ENCODE results near the gene U2SURP. TPM values are rescaled to one million over a fixed set of nuclear protein-coding genes. Genes with fewer than 3 reads are reported as not detected.
"Not testable (repeated sequence)": the region's sequence is repeated elsewhere in the genome, so short reads cannot be mapped to it uniquely, and the experiment has no call there.

Gene U2SURP
- total and polyA plus RNA-seq, 2 donors (not counting 1 experiment from before 2014, with no cell fraction given) = 15.1 to 138 TPM

GRCh38 chr3:143024351-143024960, 23.1 kb downstream of the U2SURP start:
- Mint-ChIP-seq H3K27me3 (no peaks in the 10 kb centered on the region), H3K27ac (no peak overlapping the region), H3K4me3 (no peak overlapping the region), H3K9me3 (ENCODE audit: insufficient read depth) (no peaks in the 10 kb centered on the region), H3K4me1 (no peaks in the 10 kb centered on the region)
- Histone ChIP-seq H3K27ac (ENCODE audit: low read length in 2 of 2) (no peak overlapping the region), H4K20me1 (ENCODE audit: control insufficient read depth, insufficient read depth, low read length, poor library complexity, severe bottlenecking) (no peaks in the 10 kb centered on the region), H3K4me1 (ENCODE audit: control insufficient read depth in 2 of 2, insufficient read depth in 2 of 2, low read length in 2 of 2) (no peaks in the 10 kb centered on the region), H3K9ac (ENCODE audit: low read length) (no peak overlapping the region), H3K27me3 (replicated peaks in 1 of 4; ENCODE audit: control extremely low read depth in 1 of 4, control insufficient read depth in 3 of 4, insufficient read depth in 4 of 4, low read length in 3 of 4) (no peaks in the 10 kb centered on the region), H2AFZ (ENCODE audit: insufficient read depth, low read depth, low read length, poor library complexity, severe bottlenecking) (no peak overlapping the region), H3K4me3 (ENCODE audit: control extremely low read depth in 1 of 5, extremely low read depth in 1 of 5, insufficient read depth in 1 of 5, low read depth in 2 of 5, low read length in 4 of 5) (no peak overlapping the region), H3K4me2 (replicated peaks; ENCODE audit: low read depth, low read length, poor library complexity, severe bottlenecking) (no peak overlapping the region), H3K9me3 (ENCODE audit: control extremely low read depth in 1 of 3, control insufficient read depth in 2 of 3, insufficient read depth in 1 of 3, low read length in 2 of 3) (peaks cover 0 to 1% (median 0%) of the 10 kb centered on the region in 3 donors), H3K79me2 (ENCODE audit: control insufficient read depth, insufficient read depth, low read length) (no peaks in the 10 kb centered on the region), H3K36me3 (replicated peaks in 1 of 2; ENCODE audit: control extremely low read depth in 1 of 2, control insufficient read depth in 1 of 2, extremely low read depth in 1 of 2, insufficient read depth in 2 of 2, low read length in 1 of 2) (peaks cover 9 to 77% of the 10 kb centered on the region in 2 experiments)
- DNase-seq = no peak
- TF ChIP-seq EZH2 (IDR thresholded peaks at IDR 0.05; ENCODE audit: borderline replicate concordance, insufficient read depth, low read depth, low read length, poor library complexity, severe bottlenecking) = no peak
- TF ChIP-seq CTCF (IDR thresholded peaks at IDR 0.05) = no peak
- intact Hi-C loops (cut with micrococcal nuclease) = no loop called here
- CTCF ChIA-PET = no interaction called here
- POLR2A ChIA-PET = no interaction called here
- 100% methylated on average over 2 of the region's 4 CpGs for WGBS (ENCODE audit: insufficient coverage)
- ATAC-seq (ENCODE audit: low read depth) = no peak

GRCh38 chr3:143031327-143031726, 30.0 kb downstream of the U2SURP start:
- Histone ChIP-seq H3K36me3 (replicated peaks in 1 of 2; ENCODE audit: control extremely low read depth in 1 of 2, control insufficient read depth in 1 of 2, extremely low read depth in 1 of 2, insufficient read depth in 2 of 2, low read length in 1 of 2) (peaks cover 0 to 67% of the 10 kb centered on the region in 2 experiments), H4K20me1 (ENCODE audit: control insufficient read depth, insufficient read depth, low read length, poor library complexity, severe bottlenecking) (no peaks in the 10 kb centered on the region), H3K4me2 (replicated peaks; ENCODE audit: low read depth, low read length, poor library complexity, severe bottlenecking) (no peak overlapping the region), H3K27ac (ENCODE audit: low read length in 2 of 2) (no peak overlapping the region), H3K27me3 (replicated peaks in 1 of 4; ENCODE audit: control extremely low read depth in 1 of 4, control insufficient read depth in 3 of 4, insufficient read depth in 4 of 4, low read length in 3 of 4) (no peaks in the 10 kb centered on the region), H3K9ac (ENCODE audit: low read length) (no peak overlapping the region), H3K4me3 (ENCODE audit: control extremely low read depth in 1 of 5, extremely low read depth in 1 of 5, insufficient read depth in 1 of 5, low read depth in 2 of 5, low read length in 4 of 5) (no peak overlapping the region), H3K4me1 (ENCODE audit: control insufficient read depth in 2 of 2, insufficient read depth in 2 of 2, low read length in 2 of 2) (no peaks in the 10 kb centered on the region), H2AFZ (ENCODE audit: insufficient read depth, low read depth, low read length, poor library complexity, severe bottlenecking) (no peak overlapping the region), H3K79me2 (ENCODE audit: control insufficient read depth, insufficient read depth, low read length) (no peaks in the 10 kb centered on the region), H3K9me3 (ENCODE audit: control extremely low read depth in 1 of 3, control insufficient read depth in 2 of 3, insufficient read depth in 1 of 3, low read length in 2 of 3) (no peaks in the 10 kb centered on the region)
- no peaks in the 10 kb centered on the region for H3K9me3 Mint-ChIP-seq (ENCODE audit: insufficient read depth)
- H3K4me1 Mint-ChIP-seq = peaks cover 3% of the 10 kb centered on the region
- no peak overlapping the region for H3K4me3 Mint-ChIP-seq
- no peaks in the 10 kb centered on the region for H3K27me3 Mint-ChIP-seq
- DNase-seq (no peak), ATAC-seq (ENCODE audit: low read depth) (no peak)
- ChIA-PET POLR2A (no interaction called here), CTCF (interaction anchor here (0.7 kb wide), 2 partner anchors 15 to 57 kb away, joined by 3 to 4 read pairs; no protein-coding TSS in a partner anchor)
- TF ChIP-seq CTCF (IDR thresholded peaks at IDR 0.05) (no peak), EZH2 (IDR thresholded peaks at IDR 0.05; ENCODE audit: borderline replicate concordance, insufficient read depth, low read depth, low read length, poor library complexity, severe bottlenecking) (no peak)
- intact Hi-C loops (cut with micrococcal nuclease) = loop anchor here (10.0 kb wide), 1 partner anchor 733 kb away; no protein-coding TSS in a partner anchor
- WGBS (ENCODE audit: insufficient coverage) = no CpG with 5 or more reads among the region's 2 CpGs
- no peak overlapping the region for H3K27ac Mint-ChIP-seq

- H4K20me1 ChIP-seq (ENCODE audit: control insufficient read depth, insufficient read depth, low read length, poor library complexity, severe bottlenecking); ATAC-seq (ENCODE audit: low read depth); H3K4me3 Mint-ChIP-seq; H3K4me1 Mint-ChIP-seq; H3K4me3 ChIP-seq (ENCODE audit: control extremely low read depth in 1 of 5, extremely low read depth in 1 of 5, insufficient read depth in 1 of 5, low read depth in 2 of 5, low read length in 4 of 5); H3K27me3 ChIP-seq (replicated peaks in 1 of 4; ENCODE audit: control extremely low read depth in 1 of 4, control insufficient read depth in 3 of 4, insufficient read depth in 4 of 4, low read length in 3 of 4); DNase-seq; H3K4me2 ChIP-seq (replicated peaks; ENCODE audit: low read depth, low read length, poor library complexity, severe bottlenecking); H3K27ac ChIP-seq (ENCODE audit: low read length in 2 of 2); H3K27me3 Mint-ChIP-seq; POLR2A ChIA-PET; H3K9me3 ChIP-seq (ENCODE audit: control extremely low read depth in 1 of 3, control insufficient read depth in 2 of 3, insufficient read depth in 1 of 3, low read length in 2 of 3); H2AFZ ChIP-seq (ENCODE audit: insufficient read depth, low read depth, low read length, poor library complexity, severe bottlenecking); H3K9me3 Mint-ChIP-seq (ENCODE audit: insufficient read depth); H3K27ac Mint-ChIP-seq; H3K79me2 ChIP-seq (ENCODE audit: control insufficient read depth, insufficient read depth, low read length); H3K4me1 ChIP-seq (ENCODE audit: control insufficient read depth in 2 of 2, insufficient read depth in 2 of 2, low read length in 2 of 2); H3K9ac ChIP-seq (ENCODE audit: low read length): not testable (repeated sequence)
- intact Hi-C loops (cut with micrococcal nuclease) = loop anchor here (10.0 kb wide), 1 partner anchor 733 kb away; no protein-coding TSS in a partner anchor
- 100% methylated on average over 2 of the region's 4 CpGs for whole genome bisulfite sequencing (ENCODE audit: insufficient coverage)
- CTCF ChIA-PET = interaction anchor here (0.7 kb wide), 2 partner anchors 16 to 57 kb away, joined by 3 to 4 read pairs; no protein-coding TSS in a partner anchor
- peaks cover 3 to 70% of the 10 kb centered on the region in 2 experiments for H3K36me3 ChIP-seq (replicated peaks in 1 of 2; ENCODE audit: control extremely low read depth in 1 of 2, control insufficient read depth in 1 of 2, extremely low read depth in 1 of 2, insufficient read depth in 2 of 2, low read length in 1 of 2)
Measured at GRCh38 chr3:143031796-143032387, 30.5 kb downstream of the U2SURP start.
